Measurements from ENCODE around the gene RHO. TPM values are rescaled to one million over a fixed set of nuclear protein-coding genes. Genes with fewer than 3 reads are reported as not detected.
A peak's percentile ranks its signal among the peaks of the same experiment; 100 is the strongest.

The RHO gene
- total and polyA plus RNA-seq, 10 of the 15 experiments (the other 5 are each of a cell fraction or from before 2014, with no cell fraction given) = not detected

GRCh38 chr3:129503471-129504291 lies 24.8 kb upstream of the RHO start:
- Histone ChIP-seq H3K9ac (ENCODE audit: control insufficient read depth, insufficient read depth, low read length) (no peak overlapping the region), H2AFZ (ENCODE audit: control insufficient read depth, low read depth, low read length) (no peak overlapping the region), H3K36me3 (ENCODE audit: control insufficient read depth in 2 of 2, insufficient read depth in 2 of 2, low read length in 1 of 2) (no peaks in the 10 kb centered on the region; a peak in 1 of 4 replicates), H3K27ac (ENCODE audit: control insufficient read depth, insufficient read depth) (no peak overlapping the region), H3K79me2 (ENCODE audit: control insufficient read depth, insufficient read depth, low read length) (no peaks in the 10 kb centered on the region), H3K4me2 (ENCODE audit: control insufficient read depth, insufficient read depth) (no peak overlapping the region), H3K27me3 (replicated peaks in 1 of 2; ENCODE audit: control insufficient read depth in 2 of 2, insufficient read depth in 2 of 2, low read length in 1 of 2) (no peaks in the 10 kb centered on the region), H3K9me3 (replicated peaks; ENCODE audit: control insufficient read depth, insufficient read depth, low read length) (no peaks in the 10 kb centered on the region), H3K4me1 (ENCODE audit: control insufficient read depth, insufficient read depth, low read length) (no peaks in the 10 kb centered on the region), H4K20me1 (ENCODE audit: control insufficient read depth, insufficient read depth) (no peaks in the 10 kb centered on the region), H3K4me3 (no peak overlapping the region)
- FAIRE-seq (no peak), DNase-seq (ENCODE audit: low read depth, low spot score) (no peak), ATAC-seq (no peak)
- ChIA-PET CTCF (no interaction called here), SMC1A (ENCODE audit: uncharacterized antibody, unreplicated experiment) (no interaction called here), POLR2A (interaction anchor here (0.5 kb wide), 1 partner anchor 104 kb away, joined by 3 read pairs; no protein-coding TSS in a partner anchor), RAD21 (ENCODE audit: unreplicated experiment) (no interaction called here)
- TF ChIP-seq TBL1XR1 (IDR thresholded peaks at IDR 0.05; ENCODE audit: low read depth, low read length) (no peak), BCL3 (IDR thresholded peaks at IDR 0.05; ENCODE audit: borderline replicate concordance, insufficient read depth, low read depth, low read length, poor library complexity, severe bottlenecking) (peak; percentile 87), PML (IDR thresholded peaks at IDR 0.05; ENCODE audit: low read length) (no peak), NR2F1 (conservative IDR thresholded peaks at IDR 0.05) (no peak)
- BruUV-seq (replicated peaks) = no TSS peak
- intact Hi-C loops (cut with micrococcal nuclease; ENCODE audit: unreplicated experiment) (no loop called here), in situ Hi-C loops (cut with MboI) (no loop called here)
- WGBS (ENCODE audit: insufficient coverage, insufficient replicate concordance, low lambda C conversion rate, missing lambda C conversion rate) = 81% methylated on average over 13 of the region's 13 CpGs

All from GM12878 (cell line).